Urothelium cell line (cell line): ENCODE results near the gene PLVAP.
"Not testable (repeated sequence)": the region's sequence is repeated elsewhere in the genome, so short reads cannot be mapped to it uniquely, and the experiment has no call there.

Experiments
- DNase-seq: peaks from one replicate; pipeline ENCODE4 v3.0.0; 2011; ENCODE audit warnings: low spot score, mixed read lengths
- FAIRE-seq: peaks from 2 replicates; lab custom pipeline; 2011; peaks lifted over from hg19 to GRCh38; lab: Jason Lieb, UNC

Gene PLVAP

GRCh38 chr19:17402982-17403855 lies 26.1 kb upstream of the PLVAP start:
- FAIRE-seq (no peak), DNase-seq (no peak)

- FAIRE-seq (no peak), DNase-seq (no peak)
Measured at GRCh38 chr19:17401628-17402027, 24.5 kb upstream of the PLVAP start.

GRCh38 chr19:17398902-17399527 lies 21.9 kb upstream of the PLVAP start:
- no peak for FAIRE-seq
- no peak for DNase-seq

GRCh38 chr19:17394891-17395415 lies 17.8 kb upstream of the PLVAP start:
- FAIRE-seq: no peak
- peak; percentile 52 for DNase-seq

GRCh38 chr19:17393914-17394313 lies 16.8 kb upstream of the PLVAP start, which contains the start of gene CCDC194:
Gene CCDC194, minus strand, starts transcription at chr19:17394196. Its CDS starts 38 bp downstream, at chr19:17394158.
- no peak for DNase-seq
- FAIRE-seq: no peak

- DNase-seq: no peak
- no peak for FAIRE-seq
Measured at GRCh38 chr19:17393002-17393401, 15.9 kb upstream of the PLVAP start.

GRCh38 chr19:17391371-17392151 lies 14.4 kb upstream of the PLVAP start:
- DNase-seq (no peak), FAIRE-seq (no peak)

GRCh38 chr19:17390665-17391370 lies 13.7 kb upstream of the PLVAP start:
- DNase-seq: peak; percentile 93
- FAIRE-seq: no peak

- DNase-seq (no peak), FAIRE-seq (no peak)
Measured at GRCh38 chr19:17389957-17390664, 13.0 kb upstream of the PLVAP start.

GRCh38 chr19:17389288-17389687 lies 12.1 kb upstream of the PLVAP start:
- FAIRE-seq (no peak), DNase-seq (no peak)

- FAIRE-seq (no peak), DNase-seq (peak; percentile 37)
Measured at GRCh38 chr19:17385878-17386611, 8.9 kb upstream of the PLVAP start.

GRCh38 chr19:17380426-17381138 lies 3.4 kb upstream of the PLVAP start:
- FAIRE-seq (no peak), DNase-seq (no peak)

- DNase-seq (no peak), FAIRE-seq (no peak)
Measured at GRCh38 chr19:17379221-17379631, 2.1 kb upstream of the PLVAP start.

- no peak for DNase-seq
- no peak for FAIRE-seq
Measured at GRCh38 chr19:17378271-17378670, 1.1 kb upstream of the PLVAP start.

- no peak for FAIRE-seq
- DNase-seq: no peak
Measured at GRCh38 chr19:17370026-17370587, 7.0 kb downstream of the PLVAP start.

GRCh38 chr19:17365361-17365760 lies 11.8 kb downstream of the PLVAP start:
- FAIRE-seq (no peak), DNase-seq (no peak)

GRCh38 chr19:17363852-17364605 lies 13.1 kb downstream of the PLVAP start:
- not testable (repeated sequence) for DNase-seq, FAIRE-seq
